DOHH2 (cell line): Measurements from ENCODE around the gene SPINT2.

Source experiments
- H3F3A ChIP-seq: fragments of 200-600 bp; sonication (generic), shearing (Covaris generic); 2 replicates; pipeline ENCODE4 v1.6.0; 2016; ENCODE audit warnings: antibody characterized with exemption, mild to moderate bottlenecking; ENCODE audit not compliant: control insufficient read depth, insufficient read depth
- H3K27ac ChIP-seq: fragments of 200-600 bp; sonication (generic); 2 replicates; pipeline ENCODE4 v1.5.1; 2014; ENCODE audit warnings: low read depth, mild to moderate bottlenecking, low read length, moderate library complexity
- H3K27me3 ChIP-seq: fragments of 200-600 bp; sonication (generic); 2 replicates; pipeline ENCODE4 v1.6.1; 2014; ENCODE audit warnings: mild to moderate bottlenecking, low read length, mixed read lengths; ENCODE audit not compliant: control insufficient read depth
- H3K36me3 ChIP-seq: fragments of 200-600 bp; sonication (generic); 2 replicates; pipeline ENCODE4 v1.6.1; 2014; ENCODE audit warnings: mild to moderate bottlenecking, low read length, moderate library complexity, mixed read lengths; ENCODE audit not compliant: control insufficient read depth
- H3K4me1 ChIP-seq: fragments of 200-600 bp; sonication (generic); 2 replicates; pipeline ENCODE4 v1.6.1; 2014; ENCODE audit warnings: mild to moderate bottlenecking, low read length, mixed read lengths; ENCODE audit not compliant: control insufficient read depth
- H3K4me2 ChIP-seq: fragments of 200-600 bp; sonication (generic); 2 replicates; pipeline ENCODE4 v1.6.0; 2014; ENCODE audit warnings: mild to moderate bottlenecking, low read length, moderate library complexity
- H3K4me3 ChIP-seq: fragments of 200-600 bp; sonication (generic); 2 replicates; pipeline ENCODE4 v1.5.1; 2014; ENCODE audit warnings: mild to moderate bottlenecking, low read length, mixed read lengths
- H3K79me2 ChIP-seq: fragments of 200-600 bp; sonication (generic); 2 replicates; pipeline ENCODE4 v1.6.1; 2014; ENCODE audit warnings: mild to moderate bottlenecking, low read length, mixed read lengths; ENCODE audit not compliant: control insufficient read depth
- H3K9me2 ChIP-seq: fragments of 200-600 bp; sonication (generic); replicated peaks from 2 replicates; pipeline ENCODE4 v1.6.1; 2014; ENCODE audit warnings: mild to moderate bottlenecking, low read length, mixed read lengths; ENCODE audit not compliant: control insufficient read depth
- H3K9me3 ChIP-seq: fragments of 200-600 bp; sonication (generic); 2 replicates; pipeline ENCODE4 v1.6.1; 2014; ENCODE audit warnings: antibody characterized with exemption, low read length, mixed read lengths; ENCODE audit not compliant: control insufficient read depth, insufficient read depth
- H4K20me1 ChIP-seq: fragments of 200-600 bp; sonication (generic); 2 replicates; pipeline ENCODE4 v1.6.0; 2014; ENCODE audit warnings: low read depth, mild to moderate bottlenecking, antibody characterized with exemption, low read length, moderate library complexity; ENCODE audit not compliant: control insufficient read depth, insufficient read depth
- EZH2phosphoT487 ChIP-seq: fragments of 200-600 bp; sonication (generic); IDR thresholded peaks from 2 replicates; pipeline ENCODE4 v1.6.1; 2017; ENCODE audit warnings: borderline replicate concordance, mild to moderate bottlenecking, antibody characterized with exemption, low read length, moderate library complexity, mixed read lengths
- TF ChIP-seq, protein P1 (sequence below): fragments of 200-600 bp; sonication (generic); IDR thresholded peaks from one replicate; pipeline ENCODE4 v1.5.1; 2014; ENCODE audit warnings: antibody characterized with exemption, mild to moderate bottlenecking, low read depth, low read length; ENCODE audit not compliant: poor library complexity, severe bottlenecking

Gene SPINT2

DNA sequence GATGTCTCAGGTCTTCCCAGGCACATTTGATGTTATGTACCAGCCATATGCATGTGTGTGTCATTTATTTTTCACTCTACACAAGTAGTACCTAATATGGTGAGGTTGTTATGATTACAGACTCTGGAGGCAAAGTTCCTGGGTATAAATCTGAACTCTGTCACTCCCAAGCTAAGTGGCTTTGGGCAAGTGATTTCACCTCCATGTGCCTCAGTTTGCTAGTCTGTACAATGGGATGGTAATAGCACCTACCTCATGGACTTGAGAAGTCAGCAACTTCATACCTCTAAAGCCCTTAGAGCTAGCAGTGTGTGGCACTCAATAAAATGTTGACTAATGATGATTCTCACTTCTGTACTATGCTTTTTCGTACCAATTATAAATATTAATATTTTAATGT, 67.4 kb downstream of the SPINT2 start:
- H3K4me2 ChIP-seq: no peak overlapping the region
- no peaks in the 10 kb centered on the region for H3K27me3 ChIP-seq
- no peak overlapping the region for H3K27ac ChIP-seq
- H3K4me1 ChIP-seq: peaks cover 3% of the 10 kb centered on the region; the same call in 1 of the 2 replicates
- peaks cover 3% of the 10 kb centered on the region; the same call in 1 of the 2 replicates for H3F3A ChIP-seq
- peaks cover 3% of the 10 kb centered on the region; the same call in 1 of the 2 replicates for H3K36me3 ChIP-seq
- no peak overlapping the region for H3K4me3 ChIP-seq
- H3K9me3 ChIP-seq: no peaks in the 10 kb centered on the region
- no peaks in the 10 kb centered on the region for H3K79me2 ChIP-seq
- TF ChIP-seq, protein P1, sequence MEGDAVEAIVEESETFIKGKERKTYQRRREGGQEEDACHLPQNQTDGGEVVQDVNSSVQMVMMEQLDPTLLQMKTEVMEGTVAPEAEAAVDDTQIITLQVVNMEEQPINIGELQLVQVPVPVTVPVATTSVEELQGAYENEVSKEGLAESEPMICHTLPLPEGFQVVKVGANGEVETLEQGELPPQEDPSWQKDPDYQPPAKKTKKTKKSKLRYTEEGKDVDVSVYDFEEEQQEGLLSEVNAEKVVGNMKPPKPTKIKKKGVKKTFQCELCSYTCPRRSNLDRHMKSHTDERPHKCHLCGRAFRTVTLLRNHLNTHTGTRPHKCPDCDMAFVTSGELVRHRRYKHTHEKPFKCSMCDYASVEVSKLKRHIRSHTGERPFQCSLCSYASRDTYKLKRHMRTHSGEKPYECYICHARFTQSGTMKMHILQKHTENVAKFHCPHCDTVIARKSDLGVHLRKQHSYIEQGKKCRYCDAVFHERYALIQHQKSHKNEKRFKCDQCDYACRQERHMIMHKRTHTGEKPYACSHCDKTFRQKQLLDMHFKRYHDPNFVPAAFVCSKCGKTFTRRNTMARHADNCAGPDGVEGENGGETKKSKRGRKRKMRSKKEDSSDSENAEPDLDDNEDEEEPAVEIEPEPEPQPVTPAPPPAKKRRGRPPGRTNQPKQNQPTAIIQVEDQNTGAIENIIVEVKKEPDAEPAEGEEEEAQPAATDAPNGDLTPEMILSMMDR: no peak
- TF ChIP-seq EZH2phosphoT487: no peak
- H3K9me2 ChIP-seq: no peaks in the 10 kb centered on the region
- no peaks in the 10 kb centered on the region for H4K20me1 ChIP-seq

DNA sequence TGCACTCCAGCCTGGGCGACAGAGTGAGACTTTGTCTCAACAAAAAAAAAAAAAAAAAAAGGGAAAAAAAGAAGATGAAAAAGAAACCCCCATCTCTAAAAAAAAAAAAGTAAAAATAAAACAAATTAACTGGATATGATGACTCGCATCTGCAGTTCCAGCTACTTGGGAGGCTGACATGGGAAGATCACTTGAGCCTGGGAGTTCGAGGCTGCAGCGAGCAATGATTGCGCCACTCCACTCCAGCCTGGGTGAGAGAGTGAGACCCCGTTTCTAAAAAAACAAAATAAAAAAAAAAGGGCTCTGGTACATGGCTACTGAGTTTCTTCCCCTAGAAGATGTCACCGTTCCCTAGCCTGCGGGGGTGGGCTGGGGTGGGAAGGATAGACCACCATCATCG, 68.9 kb downstream of the SPINT2 start:
- H3K4me1 ChIP-seq: peaks cover 8% of the 10 kb centered on the region
- H3K36me3 ChIP-seq: no peaks in the 10 kb centered on the region
- H3K27ac ChIP-seq: no peak overlapping the region
- TF ChIP-seq, protein P1: no peak
- TF ChIP-seq EZH2phosphoT487: no peak
- no peaks in the 10 kb centered on the region for H3K79me2 ChIP-seq
- no peak overlapping the region for H3K4me2 ChIP-seq
- no peaks in the 10 kb centered on the region for H4K20me1 ChIP-seq
- no peak overlapping the region for H3K4me3 ChIP-seq
- peaks cover 3% of the 10 kb centered on the region; the same call in 1 of the 2 replicates for H3F3A ChIP-seq
- no peaks in the 10 kb centered on the region for H3K9me3 ChIP-seq
- H3K27me3 ChIP-seq: no peaks in the 10 kb centered on the region
- H3K9me2 ChIP-seq: no peaks in the 10 kb centered on the region

DNA sequence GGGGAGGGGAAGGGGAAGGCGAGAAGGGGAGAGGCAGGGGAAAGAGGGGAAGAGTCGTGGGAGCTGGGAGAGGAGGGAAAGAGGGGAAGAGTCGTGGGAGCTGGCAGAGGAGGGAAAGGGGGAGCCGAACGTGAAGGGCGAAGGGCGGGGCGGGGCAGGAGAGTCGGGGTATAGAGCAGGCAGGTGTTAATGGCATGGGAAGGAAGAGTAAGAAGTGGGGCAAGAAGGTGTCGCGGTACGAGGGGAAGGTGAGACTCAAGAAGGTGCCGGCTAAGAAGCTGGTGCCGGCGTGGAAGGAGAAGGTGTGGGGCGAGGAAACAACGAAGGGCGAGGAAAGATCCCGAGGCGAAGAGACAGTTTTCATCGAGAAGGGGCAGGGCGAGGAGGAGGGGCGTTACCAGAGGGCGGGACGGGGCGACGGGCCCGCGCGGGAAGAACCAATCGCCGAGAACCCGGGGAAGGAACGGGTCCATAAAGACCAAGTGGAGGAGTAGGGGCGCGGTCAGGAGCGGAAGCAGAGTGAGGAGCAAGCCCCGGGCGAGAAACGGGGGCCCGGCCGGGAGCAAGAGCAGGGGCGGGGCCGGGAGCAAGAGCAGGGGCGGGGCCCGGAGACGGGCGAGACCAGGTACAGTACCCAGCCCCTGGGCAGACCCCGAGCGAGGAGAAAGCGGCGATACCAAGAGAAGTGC, 71.7 kb downstream of the SPINT2 start:
- TF ChIP-seq, protein P1: no peak
- TF ChIP-seq EZH2phosphoT487: no peak
- H3K4me1 ChIP-seq: peaks cover 8% of the 10 kb centered on the region
- no peaks in the 10 kb centered on the region for H3K36me3 ChIP-seq
- peak overlapping the region; percentile 90 for H3K4me3 ChIP-seq
- H3F3A ChIP-seq: peaks cover 3% of the 10 kb centered on the region; the same call in 1 of the 2 replicates
- peak overlapping the region; percentile 97 for H3K4me2 ChIP-seq
- H3K9me2 ChIP-seq: no peaks in the 10 kb centered on the region
- peak overlapping the region; percentile 78 for H3K27ac ChIP-seq
- H4K20me1 ChIP-seq: no peaks in the 10 kb centered on the region
- no peaks in the 10 kb centered on the region for H3K9me3 ChIP-seq
- H3K79me2 ChIP-seq: no peaks in the 10 kb centered on the region
- H3K27me3 ChIP-seq: no peaks in the 10 kb centered on the region
